T-helper 1 cell (primary cell): ENCODE measurements around the gene TMC8.
A peak's percentile ranks its signal among the peaks of the same experiment; 100 is the strongest.
"Not testable (repeated sequence)": the region's sequence is repeated elsewhere in the genome, so short reads cannot be mapped to it uniquely, and the experiment has no call there.

Experiments used
- DNase-seq, 5 donors: peaks; one replicate each; pipeline ENCODE4 v3.0.0-alpha.2; 2012 to 2020

TMC8 gene

GRCh38 chr17:78159575-78160158, 29.1 kb downstream of the TMC8 start:
- DNase-seq = no peak

DNA sequence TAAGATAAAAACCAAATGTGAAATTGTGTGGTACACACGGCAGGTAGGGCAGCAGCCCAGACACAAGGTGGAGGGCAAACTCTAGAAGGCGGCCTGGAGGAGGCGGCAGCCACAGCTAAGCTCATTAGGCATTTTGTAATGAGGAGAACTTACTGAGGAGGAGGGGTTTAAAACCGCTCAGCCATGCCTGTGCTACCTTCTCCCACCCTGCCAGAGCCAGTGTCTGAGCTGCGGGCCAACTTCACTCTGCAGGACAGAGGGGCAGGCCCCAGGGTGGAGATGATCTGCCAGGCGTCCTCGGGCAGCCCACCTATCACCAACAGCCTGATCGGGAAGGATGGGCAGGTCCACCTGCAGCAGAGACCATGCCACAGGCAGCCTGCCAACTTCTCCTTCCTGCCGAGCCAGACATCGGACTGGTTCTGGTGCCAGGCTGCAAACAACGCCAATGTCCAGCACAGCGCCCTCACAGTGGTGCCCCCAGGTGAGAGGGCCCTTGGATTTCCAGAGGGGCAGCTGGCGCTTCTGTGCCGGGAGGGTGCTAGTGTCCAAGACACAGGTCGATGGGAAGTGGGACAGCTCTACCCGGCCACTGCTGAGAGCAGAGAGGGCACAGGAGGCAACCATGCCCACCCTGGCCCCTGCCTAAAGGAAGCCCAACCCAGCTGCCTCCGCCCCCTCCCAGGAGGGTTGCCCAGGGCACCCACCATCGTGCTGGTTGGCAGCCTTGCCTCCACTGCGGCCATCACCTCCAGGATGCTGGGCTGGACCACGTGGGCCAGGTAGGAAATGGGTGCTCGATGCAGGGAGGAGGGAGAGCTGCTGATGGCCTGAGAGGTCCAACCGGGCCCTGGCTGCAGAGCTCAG, 33.5 kb downstream of the TMC8 start:
- DNase-seq = no peak

DNA sequence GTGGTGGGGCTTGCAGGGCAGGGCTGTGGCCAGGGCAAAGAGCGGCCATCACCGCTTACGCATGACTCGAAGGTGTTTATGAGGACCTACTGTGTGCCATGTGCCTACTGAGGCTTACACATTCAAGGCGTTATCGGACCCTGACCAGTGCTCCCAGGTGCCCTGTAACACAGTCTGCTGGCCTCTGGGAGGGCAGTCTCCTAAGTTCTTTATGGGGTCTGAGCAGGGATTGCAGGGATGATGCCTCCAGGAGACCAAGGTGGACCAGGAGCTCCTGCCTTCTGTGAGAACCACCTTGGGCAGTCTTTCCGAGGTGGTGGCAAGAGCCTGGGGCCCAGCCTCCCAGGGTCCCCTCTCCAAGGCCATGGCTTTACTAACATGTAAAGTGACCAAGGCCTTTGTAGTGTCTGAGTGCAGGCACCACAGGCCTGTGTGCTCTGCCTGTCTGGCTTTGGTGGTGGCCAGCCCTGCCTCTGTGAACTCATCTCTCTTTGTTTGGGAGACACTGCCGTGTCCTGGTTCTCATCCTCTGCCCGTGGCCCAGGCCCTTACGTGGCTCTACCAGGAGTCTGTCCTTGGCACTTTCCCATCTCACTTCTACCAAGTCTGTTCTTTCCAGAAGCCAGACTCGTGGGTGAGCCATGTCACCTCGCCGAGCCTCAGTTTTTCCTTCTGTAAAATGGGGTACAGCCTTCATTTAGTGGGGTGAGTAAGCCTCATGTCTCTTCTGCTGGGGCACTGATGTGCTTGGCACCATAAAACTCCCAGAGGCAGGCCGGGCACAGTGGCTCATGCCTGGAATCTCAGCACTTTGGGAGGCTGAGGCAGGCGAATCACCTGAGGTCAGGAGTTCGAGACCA, 34.4 kb downstream of the TMC8 start:
- DNase-seq = no peak

- no peak for DNase-seq
Observed at GRCh38 chr17:78166416-78166815, 35.8 kb downstream of the TMC8 start.

DNA sequence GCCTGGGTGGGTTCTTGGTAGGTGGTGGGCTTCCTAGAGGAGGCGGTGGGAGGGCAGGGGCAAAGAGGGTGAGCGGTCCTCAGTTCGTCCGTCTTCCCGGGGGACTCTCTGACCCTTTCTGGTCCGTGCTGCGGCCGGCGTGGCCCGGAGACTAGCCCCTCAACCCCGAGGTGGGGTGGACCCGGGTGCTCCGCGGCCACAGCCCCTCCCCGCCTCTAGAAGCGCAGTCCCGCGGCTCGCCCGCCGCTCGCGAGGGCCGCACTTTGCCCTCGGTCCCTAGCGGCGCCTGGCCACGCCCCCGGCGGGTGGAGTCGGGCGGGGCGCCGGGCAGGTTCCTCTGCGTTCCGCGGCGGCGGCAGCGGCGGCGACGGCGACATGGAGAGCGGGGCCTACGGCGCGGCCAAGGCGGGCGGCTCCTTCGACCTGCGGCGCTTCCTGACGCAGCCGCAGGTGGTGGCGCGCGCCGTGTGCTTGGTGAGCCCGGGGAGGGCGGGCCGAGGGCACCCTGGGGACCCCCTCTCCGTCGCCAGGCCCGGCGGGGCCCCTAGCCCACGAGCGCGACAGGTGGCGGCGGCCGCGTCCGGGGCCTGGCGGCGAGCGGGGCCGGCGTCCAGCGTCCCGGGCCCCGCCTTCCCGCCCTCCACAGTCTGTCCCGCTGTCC, 37.8 kb downstream of the TMC8 start, which contains the start of gene SYNGR2:
Gene SYNGR2, plus strand, starts transcription at position 340 of the 661 bp plus-strand sequence. Its CDS starts 36 bp downstream, at position 376.
- DNase-seq = peak; percentile 70 to 86 (median 79)

- peak in 4 of 5 donors; percentile 59 to 62 (median 60) for DNase-seq
Observed at GRCh38 chr17:78168903-78169793, 38.6 kb downstream of the TMC8 start.

- no peak for DNase-seq
Observed at GRCh38 chr17:78170692-78171590, 40.4 kb downstream of the TMC8 start.

DNA sequence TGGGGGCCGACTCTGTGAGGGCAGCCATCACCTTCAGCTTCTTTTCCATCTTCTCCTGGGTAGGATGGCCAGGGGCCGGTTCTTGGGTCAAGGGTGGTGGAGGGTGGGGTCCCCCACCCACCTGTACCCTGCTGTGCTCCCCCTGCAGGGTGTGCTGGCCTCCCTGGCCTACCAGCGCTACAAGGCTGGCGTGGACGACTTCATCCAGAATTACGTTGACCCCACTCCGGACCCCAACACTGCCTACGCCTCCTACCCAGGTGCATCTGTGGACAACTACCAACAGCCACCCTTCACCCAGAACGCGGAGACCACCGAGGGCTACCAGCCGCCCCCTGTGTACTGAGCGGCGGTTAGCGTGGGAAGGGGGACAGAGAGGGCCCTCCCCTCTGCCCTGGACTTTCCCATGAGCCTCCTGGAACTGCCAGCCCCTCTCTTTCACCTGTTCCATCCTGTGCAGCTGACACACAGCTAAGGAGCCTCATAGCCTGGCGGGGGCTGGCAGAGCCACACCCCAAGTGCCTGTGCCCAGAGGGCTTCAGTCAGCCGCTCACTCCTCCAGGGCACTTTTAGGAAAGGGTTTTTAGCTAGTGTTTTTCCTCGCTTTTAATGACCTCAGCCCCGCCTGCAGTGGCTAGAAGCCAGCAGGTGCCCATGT, 41.1 kb downstream of the TMC8 start:
- DNase-seq = not testable (repeated sequence)

- DNase-seq = no peak
Observed at GRCh38 chr17:78172249-78173051, 41.9 kb downstream of the TMC8 start.

- DNase-seq = peak in 1 of 5 donors; percentile 76
Observed at GRCh38 chr17:78173097-78173715, 42.6 kb downstream of the TMC8 start.

DNA sequence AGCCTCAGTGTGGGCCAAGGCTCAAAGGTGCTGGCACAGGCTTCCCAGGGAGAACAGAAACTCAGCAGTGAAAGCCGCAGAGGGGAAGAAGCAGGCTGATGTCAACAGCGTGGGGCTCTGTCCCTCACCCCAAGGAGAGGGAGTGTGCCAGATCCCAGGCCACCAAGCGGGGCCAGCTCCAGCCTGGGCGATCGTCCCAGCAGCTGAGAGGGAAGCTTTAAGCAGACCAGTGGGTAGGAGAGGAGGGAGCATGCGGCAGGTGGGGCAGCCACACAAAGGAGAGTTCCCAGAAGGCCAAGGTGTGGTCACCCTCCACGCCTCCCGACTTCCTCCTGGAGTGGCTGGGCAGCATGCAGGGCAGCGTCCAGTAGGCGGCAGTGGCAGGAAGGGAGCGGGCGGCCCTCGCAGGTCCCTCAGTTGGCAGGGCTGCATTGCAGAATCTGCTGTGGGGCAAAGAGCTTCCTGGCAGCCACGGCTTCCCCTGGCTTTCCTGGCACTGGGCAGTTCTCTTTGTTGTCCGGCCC, 43.8 kb downstream of the TMC8 start:
- DNase-seq = no peak

- DNase-seq = no peak
Observed at GRCh38 chr17:78174870-78175642, 44.5 kb downstream of the TMC8 start.

DNA sequence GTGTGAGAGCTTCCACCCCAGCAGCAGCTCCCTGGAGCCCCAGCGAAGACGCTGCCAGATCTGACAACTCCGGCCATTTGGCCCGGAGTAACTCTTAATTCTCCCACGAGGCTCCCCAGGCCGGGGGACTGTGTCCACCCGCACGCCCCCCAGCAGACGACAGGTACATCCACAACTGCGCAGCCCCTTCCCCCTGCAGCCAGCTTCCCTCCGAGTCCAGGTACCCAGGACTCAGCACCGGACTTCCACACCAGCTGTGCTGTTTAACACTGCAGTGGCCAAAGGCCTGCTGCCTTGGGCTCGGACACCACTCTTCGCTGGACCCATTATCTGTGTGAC, 45.0 kb downstream of the TMC8 start:
- no peak for DNase-seq

- peak; percentile 42 to 75 (median 66) for DNase-seq
Observed at GRCh38 chr17:78176548-78177025, 46.0 kb downstream of the TMC8 start.

DNA sequence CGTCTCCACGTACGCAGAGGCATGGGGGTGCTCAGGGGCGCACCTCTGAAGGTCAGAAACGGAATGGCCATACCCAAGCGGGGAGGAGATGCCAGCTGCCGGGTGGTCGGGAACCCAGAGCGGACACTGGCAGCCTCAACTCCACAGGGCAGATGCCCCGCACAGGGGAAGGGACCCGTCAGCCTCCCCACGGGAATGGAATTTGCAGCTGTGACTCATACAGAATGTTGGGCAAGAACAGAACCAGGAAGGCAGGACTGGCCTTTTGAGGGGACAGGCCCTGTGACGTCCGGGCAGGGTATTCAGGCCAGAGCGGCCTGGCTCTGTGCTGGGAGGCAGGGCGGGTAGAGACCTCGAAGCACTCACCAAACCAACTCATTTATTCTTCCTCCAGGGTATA, 48.8 kb downstream of the TMC8 start:
- DNase-seq = no peak

DNA sequence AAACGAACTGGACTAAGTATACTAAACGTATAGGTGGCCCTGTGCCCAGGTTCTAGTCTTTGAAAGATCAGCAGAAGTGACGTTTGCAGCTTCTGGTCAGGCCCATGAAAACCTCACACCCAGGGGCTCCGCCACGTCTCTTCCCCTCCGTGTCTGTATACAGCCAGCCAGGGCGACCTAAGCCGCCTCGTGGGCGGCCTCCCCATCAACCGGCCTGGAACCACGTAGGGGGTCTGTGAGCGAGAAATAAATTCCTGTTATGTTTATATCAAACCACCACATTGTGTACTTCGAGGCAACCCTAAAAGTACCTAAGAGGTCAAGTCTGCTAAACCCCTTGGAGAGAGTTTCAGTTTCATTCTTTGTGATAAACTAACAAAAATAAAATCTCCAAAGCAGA, 49.5 kb downstream of the TMC8 start:
- no peak for DNase-seq

DNA sequence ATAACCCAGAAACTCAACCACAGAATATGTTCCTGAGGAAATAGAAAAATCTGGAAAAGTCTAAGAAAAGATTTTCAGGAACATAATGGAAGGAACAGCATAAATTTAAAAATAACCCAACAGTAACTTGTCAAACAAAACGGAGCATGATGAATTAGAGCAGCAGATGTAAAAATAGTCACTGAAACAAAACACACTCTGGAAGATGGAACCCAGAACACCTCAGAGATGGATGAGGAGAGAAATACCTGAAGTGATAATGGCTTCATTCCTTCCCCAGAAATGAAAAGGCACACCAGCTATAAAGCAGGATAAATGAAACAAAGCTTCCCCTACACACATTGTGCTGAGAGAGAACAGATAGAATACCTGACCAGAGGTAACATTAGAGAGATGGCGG, 49.9 kb downstream of the TMC8 start:
- no peak for DNase-seq
